Measurements from ENCODE around the gene GRM7.

DNA sequence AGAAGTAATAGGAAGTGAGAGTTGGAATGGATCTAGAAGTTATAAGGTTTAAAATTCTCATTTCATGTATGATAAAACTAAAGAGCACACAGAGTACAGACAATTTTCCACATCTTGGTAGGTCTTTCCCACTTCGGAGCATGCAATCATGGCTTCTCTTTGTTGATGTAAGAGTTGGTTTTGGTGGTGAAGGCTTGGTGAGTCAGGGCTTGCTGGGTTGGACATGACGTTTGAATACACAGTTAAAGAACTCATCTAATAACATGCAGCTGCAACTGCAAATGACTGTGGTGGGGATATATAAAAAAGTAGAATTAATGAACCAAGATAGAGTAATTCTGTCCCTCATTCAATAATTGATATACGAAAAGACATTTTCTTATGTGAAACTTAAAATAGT is 39.5 kb upstream of the GRM7 start:
- TF ChIP-seq CTCF (tag by site-specific recombination; IDR thresholded peaks at IDR 0.05) (no peak), ZNF274 (IDR thresholded peaks at IDR 0.05; ENCODE audit: low read length) (no peak), ZNF274 (tag by site-specific recombination; IDR thresholded peaks at IDR 0.05; ENCODE audit: borderline replicate concordance) (no peak), ZNF549 (tag by site-specific recombination; IDR thresholded peaks at IDR 0.05) (no peak), ZNF76 (tag by site-specific recombination; IDR thresholded peaks at IDR 0.05; ENCODE audit: borderline replicate concordance, low read depth) (no peak), BCL6B (tag by site-specific recombination; IDR thresholded peaks at IDR 0.05) (no peak), ELK4 (IDR thresholded peaks at IDR 0.05; ENCODE audit: borderline replicate concordance, low read depth, low read length) (no peak), ZNF335 (tag by site-specific recombination; conservative IDR thresholded peaks at IDR 0.05) (no peak)
